H1 (cell line): ENCODE results near the gene ANLN. TPM values are rescaled to one million over a fixed set of nuclear protein-coding genes. Genes with fewer than 3 reads are reported as not detected.
A peak's percentile ranks its signal among the peaks of the same experiment; 100 is the strongest.

Experiments
- CREB1 ChIP-seq: IDR thresholded peaks from 2 replicates; pipeline ENCODE4 v1.6.1; 2012; ENCODE audit warnings: inconsistent platforms
- CTBP2 ChIP-seq: IDR thresholded peaks from 2 replicates; pipeline ENCODE4 v1.7.0; 2011; ENCODE audit warnings: borderline replicate concordance, mild to moderate bottlenecking, moderate library complexity, mixed read lengths, low read length; ENCODE audit not compliant: insufficient read depth, insufficient read length
- EP300 ChIP-seq, 2 experiments: IDR thresholded peaks; 1 replicate in 1 of 2; 2 replicates in 1 of 2; pipeline ENCODE4 v1.6.1; 2011 to 2012; ENCODE audit warnings: low read depth in 2 of 2, low read length in 2 of 2, mild to moderate bottlenecking in 2 of 2, borderline replicate concordance in 1 of 2, inconsistent platforms in 1 of 2, moderate library complexity in 1 of 2
- JUN ChIP-seq: IDR thresholded peaks from 2 replicates; pipeline ENCODE4 v1.6.1; 2011; ENCODE audit warnings: low read depth, mild to moderate bottlenecking, improper control_type of control experiment, low read length
- NANOG ChIP-seq: IDR thresholded peaks from 2 replicates; pipeline ENCODE4 v1.6.1; 2011; ENCODE audit warnings: low read length, low read depth, mild to moderate bottlenecking, inconsistent platforms; ENCODE audit not compliant: insufficient read depth, poor library complexity, severe bottlenecking
- PHF8 ChIP-seq: fragments of 200-600 bp; sonication (generic); conservative IDR thresholded peaks from 2 replicates; pipeline ENCODE4 v1.7.1; 2012; ENCODE audit warnings: low read depth, mild to moderate bottlenecking, inconsistent platforms, low read length, moderate library complexity
- SP1 ChIP-seq: IDR thresholded peaks from 2 replicates; pipeline ENCODE4 v1.6.1; 2011; ENCODE audit warnings: low read depth, low read length
- TAF1 ChIP-seq: IDR thresholded peaks from 2 replicates; pipeline ENCODE4 v1.6.1; 2011; ENCODE audit warnings: mild to moderate bottlenecking, low read depth, low read length
- polyA plus RNA-seq, 7 experiments: library from polyadenylated mRNA; depleted of rRNA in 3 of 7; stranded (reverse) in 5 of 7; unstranded in 2 of 7; fragments of >200 nt in 5 of 7; fragments of 200-250 nt in 2 of 7; gene quantifications; 1 replicate in 5 of 7; 2 replicates in 1 of 7; 4 replicates in 1 of 7; pipeline versions ENCODE4 v1.2.1 to v1.2.3, GENCODE V29; 2011 to 2013; ENCODE audit warnings: missing spikeins in 2 of 7, mixed read lengths in 2 of 7
- total RNA-seq: library from RNA; stranded (reverse); fragmentation: NEBNext Ultra II Directional; extraction: Animal tissue kit (Norgen Biotek cat#: 25700); gene quantifications from 2 replicates; pipeline ENCODE4 v1.2.1, GENCODE V29; 2021
- TF ChIP-seq, protein P1 (sequence below): fragments of 300-600 bp; sonication (generic); IDR thresholded peaks from 2 replicates; pipeline ENCODE4 v1.7.1; 2012; ENCODE audit warnings: low read length, moderate library complexity, mild to moderate bottlenecking, inconsistent platforms; ENCODE audit not compliant: insufficient replicate concordance
- TF ChIP-seq, protein P2 (sequence below): IDR thresholded peaks from 2 replicates; pipeline ENCODE4 v1.6.1; 2012; ENCODE audit warnings: inconsistent platforms

ANLN gene
- total and polyA plus RNA-seq, 2 of the 8 experiments (the other 6 are each of a cell fraction or from before 2014, with no cell fraction given): 18.5 to 90.1 TPM

DNA sequence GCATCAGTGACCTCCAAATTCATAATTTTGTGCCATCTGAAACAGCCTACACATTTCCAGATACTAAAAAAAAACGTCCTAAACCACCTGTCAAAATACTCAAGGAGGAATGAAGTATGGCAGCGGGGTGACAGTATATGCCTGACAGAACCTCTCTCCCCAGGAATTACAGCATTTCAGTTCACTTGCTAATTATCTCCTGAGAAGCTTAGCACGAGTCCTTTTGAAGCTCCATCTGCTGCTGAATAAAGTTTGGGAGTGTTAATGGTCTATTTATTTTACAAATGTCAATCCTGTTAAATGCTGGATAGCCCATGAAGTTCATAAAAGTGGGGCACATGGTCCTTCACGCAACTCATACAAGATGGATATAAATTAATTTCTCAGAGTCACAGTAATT is 29.4 kb upstream of the ANLN start (continued):
- TF ChIP-seq, protein P1, sequence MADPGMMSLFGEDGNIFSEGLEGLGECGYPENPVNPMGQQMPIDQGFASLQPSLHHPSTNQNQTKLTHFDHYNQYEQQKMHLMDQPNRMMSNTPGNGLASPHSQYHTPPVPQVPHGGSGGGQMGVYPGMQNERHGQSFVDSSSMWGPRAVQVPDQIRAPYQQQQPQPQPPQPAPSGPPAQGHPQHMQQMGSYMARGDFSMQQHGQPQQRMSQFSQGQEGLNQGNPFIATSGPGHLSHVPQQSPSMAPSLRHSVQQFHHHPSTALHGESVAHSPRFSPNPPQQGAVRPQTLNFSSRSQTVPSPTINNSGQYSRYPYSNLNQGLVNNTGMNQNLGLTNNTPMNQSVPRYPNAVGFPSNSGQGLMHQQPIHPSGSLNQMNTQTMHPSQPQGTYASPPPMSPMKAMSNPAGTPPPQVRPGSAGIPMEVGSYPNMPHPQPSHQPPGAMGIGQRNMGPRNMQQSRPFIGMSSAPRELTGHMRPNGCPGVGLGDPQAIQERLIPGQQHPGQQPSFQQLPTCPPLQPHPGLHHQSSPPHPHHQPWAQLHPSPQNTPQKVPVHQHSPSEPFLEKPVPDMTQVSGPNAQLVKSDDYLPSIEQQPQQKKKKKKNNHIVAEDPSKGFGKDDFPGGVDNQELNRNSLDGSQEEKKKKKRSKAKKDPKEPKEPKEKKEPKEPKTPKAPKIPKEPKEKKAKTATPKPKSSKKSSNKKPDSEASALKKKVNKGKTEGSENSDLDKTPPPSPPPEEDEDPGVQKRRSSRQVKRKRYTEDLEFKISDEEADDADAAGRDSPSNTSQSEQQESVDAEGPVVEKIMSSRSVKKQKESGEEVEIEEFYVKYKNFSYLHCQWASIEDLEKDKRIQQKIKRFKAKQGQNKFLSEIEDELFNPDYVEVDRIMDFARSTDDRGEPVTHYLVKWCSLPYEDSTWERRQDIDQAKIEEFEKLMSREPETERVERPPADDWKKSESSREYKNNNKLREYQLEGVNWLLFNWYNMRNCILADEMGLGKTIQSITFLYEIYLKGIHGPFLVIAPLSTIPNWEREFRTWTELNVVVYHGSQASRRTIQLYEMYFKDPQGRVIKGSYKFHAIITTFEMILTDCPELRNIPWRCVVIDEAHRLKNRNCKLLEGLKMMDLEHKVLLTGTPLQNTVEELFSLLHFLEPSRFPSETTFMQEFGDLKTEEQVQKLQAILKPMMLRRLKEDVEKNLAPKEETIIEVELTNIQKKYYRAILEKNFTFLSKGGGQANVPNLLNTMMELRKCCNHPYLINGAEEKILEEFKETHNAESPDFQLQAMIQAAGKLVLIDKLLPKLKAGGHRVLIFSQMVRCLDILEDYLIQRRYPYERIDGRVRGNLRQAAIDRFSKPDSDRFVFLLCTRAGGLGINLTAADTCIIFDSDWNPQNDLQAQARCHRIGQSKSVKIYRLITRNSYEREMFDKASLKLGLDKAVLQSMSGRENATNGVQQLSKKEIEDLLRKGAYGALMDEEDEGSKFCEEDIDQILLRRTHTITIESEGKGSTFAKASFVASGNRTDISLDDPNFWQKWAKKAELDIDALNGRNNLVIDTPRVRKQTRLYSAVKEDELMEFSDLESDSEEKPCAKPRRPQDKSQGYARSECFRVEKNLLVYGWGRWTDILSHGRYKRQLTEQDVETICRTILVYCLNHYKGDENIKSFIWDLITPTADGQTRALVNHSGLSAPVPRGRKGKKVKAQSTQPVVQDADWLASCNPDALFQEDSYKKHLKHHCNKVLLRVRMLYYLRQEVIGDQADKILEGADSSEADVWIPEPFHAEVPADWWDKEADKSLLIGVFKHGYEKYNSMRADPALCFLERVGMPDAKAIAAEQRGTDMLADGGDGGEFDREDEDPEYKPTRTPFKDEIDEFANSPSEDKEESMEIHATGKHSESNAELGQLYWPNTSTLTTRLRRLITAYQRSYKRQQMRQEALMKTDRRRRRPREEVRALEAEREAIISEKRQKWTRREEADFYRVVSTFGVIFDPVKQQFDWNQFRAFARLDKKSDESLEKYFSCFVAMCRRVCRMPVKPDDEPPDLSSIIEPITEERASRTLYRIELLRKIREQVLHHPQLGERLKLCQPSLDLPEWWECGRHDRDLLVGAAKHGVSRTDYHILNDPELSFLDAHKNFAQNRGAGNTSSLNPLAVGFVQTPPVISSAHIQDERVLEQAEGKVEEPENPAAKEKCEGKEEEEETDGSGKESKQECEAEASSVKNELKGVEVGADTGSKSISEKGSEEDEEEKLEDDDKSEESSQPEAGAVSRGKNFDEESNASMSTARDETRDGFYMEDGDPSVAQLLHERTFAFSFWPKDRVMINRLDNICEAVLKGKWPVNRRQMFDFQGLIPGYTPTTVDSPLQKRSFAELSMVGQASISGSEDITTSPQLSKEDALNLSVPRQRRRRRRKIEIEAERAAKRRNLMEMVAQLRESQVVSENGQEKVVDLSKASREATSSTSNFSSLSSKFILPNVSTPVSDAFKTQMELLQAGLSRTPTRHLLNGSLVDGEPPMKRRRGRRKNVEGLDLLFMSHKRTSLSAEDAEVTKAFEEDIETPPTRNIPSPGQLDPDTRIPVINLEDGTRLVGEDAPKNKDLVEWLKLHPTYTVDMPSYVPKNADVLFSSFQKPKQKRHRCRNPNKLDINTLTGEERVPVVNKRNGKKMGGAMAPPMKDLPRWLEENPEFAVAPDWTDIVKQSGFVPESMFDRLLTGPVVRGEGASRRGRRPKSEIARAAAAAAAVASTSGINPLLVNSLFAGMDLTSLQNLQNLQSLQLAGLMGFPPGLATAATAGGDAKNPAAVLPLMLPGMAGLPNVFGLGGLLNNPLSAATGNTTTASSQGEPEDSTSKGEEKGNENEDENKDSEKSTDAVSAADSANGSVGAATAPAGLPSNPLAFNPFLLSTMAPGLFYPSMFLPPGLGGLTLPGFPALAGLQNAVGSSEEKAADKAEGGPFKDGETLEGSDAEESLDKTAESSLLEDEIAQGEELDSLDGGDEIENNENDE: peak; percentile 94
- peak in 1 of 2 experiments; percentile 52; a peak in 1 of 3 replicates for TF ChIP-seq EP300 (IDR thresholded peaks at IDR 0.05; ENCODE audit: borderline replicate concordance in 1 of 2, low read depth in 2 of 2, low read length in 2 of 2)
- TF ChIP-seq CREB1: no peak
- TF ChIP-seq SP1: peak; percentile 65; the same call in 1 of the 2 replicates
- TF ChIP-seq, protein P2, sequence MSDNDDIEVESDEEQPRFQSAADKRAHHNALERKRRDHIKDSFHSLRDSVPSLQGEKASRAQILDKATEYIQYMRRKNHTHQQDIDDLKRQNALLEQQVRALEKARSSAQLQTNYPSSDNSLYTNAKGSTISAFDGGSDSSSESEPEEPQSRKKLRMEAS: peak; percentile 39; the same call in 1 of the 2 replicates
- peak; percentile 46 for TF ChIP-seq CTBP2
- TF ChIP-seq PHF8: no peak
- TF ChIP-seq TAF1: no peak
- TF ChIP-seq NANOG: peak; percentile 92
- no peak for TF ChIP-seq JUN
